GM18907 (cell line): ENCODE results near the gene DRAP1.
"Not testable (repeated sequence)": the region's sequence is repeated elsewhere in the genome, so short reads cannot be mapped to it uniquely, and the experiment has no call there.

Experiments
- ATAC-seq: cut with Tn5 transposase; IDR thresholded peaks from one replicate; pipeline ENCODE4 v1.9.1; 2021; ENCODE audit warnings: mild to moderate bottlenecking, moderate library complexity; ENCODE audit not compliant: unreplicated experiment

DRAP1 gene

DNA sequence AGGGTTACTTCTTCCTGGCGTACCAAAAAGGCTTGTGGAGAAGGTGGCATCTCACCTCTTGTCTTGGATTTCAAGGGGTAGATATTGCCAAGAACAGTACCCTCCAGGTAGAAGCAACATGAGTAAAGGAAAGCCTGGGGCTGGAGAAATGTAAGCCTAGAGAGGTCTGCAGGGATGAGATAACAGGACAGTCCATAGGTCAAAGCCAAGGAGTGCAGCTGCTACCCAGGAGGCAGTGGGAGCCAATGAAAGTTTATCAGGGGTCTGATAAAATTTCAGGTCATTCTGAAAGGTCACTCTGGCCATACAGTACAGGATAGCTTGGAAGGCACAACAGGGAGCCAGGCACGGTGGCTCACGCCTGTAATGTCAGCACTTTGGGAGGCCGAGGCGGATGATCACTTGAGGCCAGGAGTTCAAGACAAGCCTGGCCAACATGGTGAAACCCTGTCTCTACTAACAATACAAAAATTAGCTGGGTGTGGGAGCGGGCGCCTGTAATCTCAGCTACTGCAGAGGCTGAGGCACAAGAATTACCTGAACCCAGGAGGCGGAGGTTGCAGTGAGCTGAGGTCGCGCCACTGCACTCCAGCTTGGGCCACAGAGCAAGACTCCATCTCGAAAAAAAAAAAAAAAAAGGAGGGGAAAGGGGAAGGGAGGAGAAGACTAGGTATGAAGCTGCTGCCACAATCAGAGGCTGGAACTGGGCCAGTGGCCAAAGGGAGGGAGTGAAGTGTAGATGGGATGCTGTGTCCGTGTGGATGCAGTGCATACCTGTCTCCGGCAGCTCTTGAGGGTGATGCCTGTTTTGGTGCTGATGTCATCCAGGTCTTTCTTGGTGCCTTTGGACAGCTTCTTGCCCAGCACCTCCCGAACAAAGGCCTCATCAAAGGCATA is 32.2 kb upstream of the DRAP1 start:
- no peak for ATAC-seq

DNA sequence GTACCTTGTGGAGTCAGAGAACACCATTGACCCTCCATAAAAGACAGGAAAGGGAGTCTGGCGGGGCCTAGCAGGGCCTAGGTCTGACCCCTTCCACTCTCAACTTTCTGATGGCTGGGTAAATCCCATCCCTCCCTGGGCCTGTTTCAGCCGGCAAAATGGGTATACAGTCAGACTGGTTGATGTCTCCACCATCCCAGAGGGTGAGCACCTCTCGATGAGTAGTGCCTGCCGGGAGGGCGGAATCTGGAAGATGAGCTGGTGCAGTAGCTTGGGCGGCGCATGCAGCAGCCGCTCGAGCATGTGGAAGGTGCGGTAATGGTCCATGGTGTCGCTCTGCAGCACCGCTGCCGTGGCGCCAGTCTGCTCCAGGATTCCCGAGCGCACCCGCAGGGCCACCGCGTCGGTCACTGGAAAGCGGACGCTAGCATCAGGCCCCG is 31.5 kb upstream of the DRAP1 start:
- ATAC-seq: no peak

DNA sequence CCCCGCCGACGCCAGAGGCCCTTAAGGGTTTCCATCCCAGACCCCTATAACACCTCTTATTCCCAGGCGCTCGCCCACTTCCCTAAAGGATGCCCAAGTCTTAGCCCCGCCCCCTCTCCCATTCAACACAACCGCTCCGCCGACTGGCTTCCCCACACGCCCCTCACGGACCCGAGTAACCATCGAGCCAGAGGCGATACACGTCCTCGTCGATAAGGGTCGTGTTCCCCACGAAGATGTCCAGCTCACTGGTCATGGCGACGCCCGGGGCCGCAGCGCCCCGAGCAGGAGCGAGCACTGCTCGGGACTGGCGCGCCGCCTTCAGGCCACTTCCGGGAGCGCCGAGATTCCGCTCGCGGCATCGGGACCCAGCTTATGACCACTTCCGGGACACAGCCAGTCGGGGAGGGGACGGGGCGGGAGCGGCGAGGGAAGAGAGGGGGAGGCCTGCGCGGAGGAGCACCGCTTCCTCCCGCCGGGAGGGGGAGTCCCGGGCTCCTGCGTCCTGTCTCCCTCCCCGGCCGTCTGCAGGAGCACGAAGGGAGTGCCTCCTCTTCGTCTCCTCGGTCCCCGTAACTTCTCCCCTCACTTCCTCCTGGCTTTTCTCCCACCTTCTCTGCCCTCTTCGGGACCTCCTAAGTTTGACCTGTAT is 30.9 kb upstream of the DRAP1 start, which contains the start of gene FIBP:
TSS of gene FIBP (minus strand) at position 309 of the 652 bp plus-strand sequence. CDS start at position 256, 53 bp downstream.
- peak; percentile 51 for ATAC-seq

DNA sequence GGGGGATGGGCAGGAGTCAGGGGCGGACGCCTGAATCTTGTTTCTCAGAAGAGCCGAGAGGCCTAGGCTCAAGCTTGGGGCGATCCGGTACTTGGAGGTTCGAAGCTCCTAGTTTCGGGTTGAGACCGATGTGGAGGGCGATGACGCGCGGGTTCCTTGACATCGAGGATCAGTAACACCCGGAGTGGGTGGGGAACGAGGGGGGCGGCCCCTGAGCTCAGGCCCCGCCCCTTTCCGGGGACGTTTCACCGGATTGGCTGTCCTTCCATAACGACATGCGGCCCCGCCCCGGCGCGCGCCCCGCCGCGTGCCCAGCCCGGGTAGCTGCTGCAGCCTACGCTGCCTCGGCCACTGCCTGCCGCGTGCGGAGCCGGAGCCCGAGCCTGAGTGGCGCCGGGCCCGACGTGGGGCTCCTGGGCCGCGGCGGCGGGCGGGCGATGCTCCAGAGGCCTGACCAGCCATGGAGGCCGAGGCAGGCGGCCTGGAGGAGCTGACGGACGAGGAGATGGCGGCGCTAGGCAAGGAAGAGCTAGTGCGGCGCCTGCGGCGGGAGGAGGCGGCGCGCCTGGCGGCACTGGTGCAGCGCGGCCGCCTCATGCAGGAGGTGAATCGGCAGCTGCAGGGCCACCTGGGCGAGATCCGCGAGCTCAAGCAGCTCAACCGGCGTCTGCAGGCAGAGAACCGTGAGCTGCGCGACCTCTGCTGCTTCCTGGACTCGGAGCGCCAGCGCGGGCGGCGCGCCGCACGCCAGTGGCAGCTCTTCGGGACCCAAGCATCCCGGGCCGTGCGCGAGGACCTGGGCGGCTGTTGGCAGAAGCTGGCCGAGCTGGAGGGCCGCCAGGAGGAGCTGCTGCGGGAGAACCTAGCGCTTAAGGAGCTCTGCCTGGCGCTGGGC is 28.7 kb upstream of the DRAP1 start, which contains the start of gene CCDC85B:
TSS of gene CCDC85B (plus strand) at position 350 of the 895 bp plus-strand sequence. CDS start at position 461, 111 bp downstream.
- ATAC-seq: peak; percentile 58

DNA sequence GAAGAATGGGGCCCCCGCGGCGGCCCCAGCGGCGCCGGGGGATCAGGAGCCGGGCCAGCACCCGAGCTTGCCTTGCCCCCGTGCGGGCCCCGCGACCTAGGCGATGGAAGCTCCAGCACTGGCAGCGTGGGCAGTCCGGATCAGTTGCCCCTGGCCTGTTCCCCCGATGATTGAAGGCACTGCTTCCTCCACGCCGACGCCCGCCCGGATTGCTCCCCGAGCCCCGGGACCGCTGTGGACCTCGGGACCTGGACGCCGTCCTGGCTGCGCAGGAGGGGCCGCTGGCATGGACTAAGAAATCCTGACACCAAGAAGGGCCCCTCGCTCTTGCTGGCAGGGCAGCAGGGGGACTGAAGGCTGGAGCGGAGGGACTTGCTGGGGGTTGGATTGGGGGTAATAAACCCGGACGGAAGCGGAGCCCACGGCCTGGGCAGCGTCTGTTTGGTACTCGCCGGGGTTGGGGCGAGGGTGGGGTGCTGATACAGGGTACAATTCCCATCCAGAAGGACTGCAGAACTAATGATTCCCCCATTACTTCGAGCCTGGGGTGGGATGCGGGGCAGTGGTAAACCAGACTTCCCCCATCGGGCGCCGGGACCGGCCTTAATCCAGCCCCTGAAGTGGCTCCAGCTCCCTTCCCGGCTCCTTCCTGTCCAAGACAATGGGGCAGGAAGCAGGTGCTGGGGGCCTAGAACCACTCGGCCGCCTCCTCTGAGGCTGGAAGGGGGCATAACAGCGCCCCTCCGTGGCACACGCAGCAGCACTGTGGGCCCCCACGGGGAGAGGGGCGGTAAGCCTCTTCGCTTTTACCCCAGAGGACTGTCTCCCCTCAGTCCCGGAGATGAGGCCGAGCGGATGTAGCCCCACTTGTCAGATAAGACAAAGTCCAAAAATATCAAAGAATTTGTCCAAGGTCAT is 27.7 kb upstream of the DRAP1 start:
- no peak for ATAC-seq

DNA sequence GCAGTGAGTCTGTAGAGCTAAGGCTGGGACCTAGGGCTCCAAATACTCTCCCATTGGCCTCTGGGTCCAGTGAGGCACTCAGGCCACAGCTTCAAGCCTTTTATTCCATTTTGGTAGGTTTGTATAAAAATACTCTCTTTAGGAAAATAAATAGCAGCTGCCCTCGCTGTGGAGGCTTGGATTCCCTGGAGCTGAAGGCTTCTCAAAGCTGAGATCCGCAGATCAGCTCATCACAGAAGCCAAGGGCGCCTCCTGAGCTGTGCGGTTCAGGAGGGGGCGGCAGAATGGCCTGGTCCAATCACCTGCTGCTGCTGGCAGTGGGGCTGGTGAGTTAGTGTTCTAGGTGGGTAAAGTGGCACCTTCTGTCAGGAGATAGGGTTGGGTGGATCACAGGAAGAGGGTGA is 27.1 kb upstream of the DRAP1 start:
- not testable (repeated sequence) for ATAC-seq

DNA sequence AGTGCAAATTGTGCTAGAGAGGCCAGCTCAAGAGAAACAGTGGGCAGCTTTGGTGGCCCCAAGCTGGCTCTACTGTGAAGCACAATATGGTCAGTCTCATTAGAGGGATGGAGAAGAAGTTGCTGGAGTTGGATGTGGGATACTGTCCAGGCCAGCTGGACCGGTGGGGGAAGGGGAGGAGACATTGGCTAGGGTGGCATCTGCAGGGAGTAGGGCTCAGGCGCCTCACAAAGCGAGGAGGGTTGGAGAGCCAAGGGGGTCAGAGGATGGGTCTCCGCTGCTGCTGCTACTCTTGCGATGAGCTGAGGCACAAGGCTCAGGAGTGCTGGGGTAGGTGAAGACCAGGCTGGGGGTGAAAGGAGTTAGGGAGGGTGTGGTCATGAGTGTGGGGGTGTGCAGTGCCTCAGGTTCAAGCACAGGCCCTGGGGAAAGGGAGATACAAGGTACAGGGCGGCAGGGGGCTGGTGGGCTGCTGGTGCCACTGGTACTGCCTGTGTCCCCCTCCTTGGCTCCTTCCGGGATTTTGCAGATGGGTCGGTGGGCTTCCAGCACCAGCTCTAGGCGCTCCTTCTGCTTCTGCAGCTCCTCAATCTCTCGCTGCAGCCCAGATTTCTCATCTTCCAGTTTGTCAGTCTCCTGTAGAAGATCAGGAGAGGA is 26.4 kb upstream of the DRAP1 start:
- ATAC-seq: no peak

DNA sequence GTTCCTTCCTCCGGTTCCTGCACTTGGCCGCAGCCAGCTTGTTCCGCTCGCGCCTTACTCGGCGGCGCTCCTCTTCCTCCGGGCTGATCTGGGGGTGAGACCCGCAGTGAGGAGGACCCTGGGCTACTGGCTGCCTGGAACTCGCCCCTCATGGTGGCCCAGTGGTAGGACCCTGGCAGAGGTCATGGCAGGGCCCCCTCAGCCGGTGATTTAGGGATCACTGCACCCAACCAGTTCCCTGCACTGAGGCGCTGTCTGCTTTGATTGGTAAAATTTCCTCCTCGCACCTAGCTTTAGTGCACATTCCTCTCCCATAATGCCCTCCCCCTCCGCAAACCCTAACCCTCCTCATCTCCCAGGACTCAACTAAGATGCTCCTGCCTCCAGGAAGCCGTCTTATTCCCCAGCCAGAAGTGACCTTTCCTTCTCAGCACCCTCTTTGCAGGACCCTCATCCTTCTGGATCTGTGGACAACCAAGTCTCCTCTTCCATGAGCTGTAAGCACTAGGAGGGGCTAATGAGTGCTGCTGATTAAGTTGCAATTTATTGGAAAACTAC is 25.1 kb upstream of the DRAP1 start:
- ATAC-seq: no peak

DNA sequence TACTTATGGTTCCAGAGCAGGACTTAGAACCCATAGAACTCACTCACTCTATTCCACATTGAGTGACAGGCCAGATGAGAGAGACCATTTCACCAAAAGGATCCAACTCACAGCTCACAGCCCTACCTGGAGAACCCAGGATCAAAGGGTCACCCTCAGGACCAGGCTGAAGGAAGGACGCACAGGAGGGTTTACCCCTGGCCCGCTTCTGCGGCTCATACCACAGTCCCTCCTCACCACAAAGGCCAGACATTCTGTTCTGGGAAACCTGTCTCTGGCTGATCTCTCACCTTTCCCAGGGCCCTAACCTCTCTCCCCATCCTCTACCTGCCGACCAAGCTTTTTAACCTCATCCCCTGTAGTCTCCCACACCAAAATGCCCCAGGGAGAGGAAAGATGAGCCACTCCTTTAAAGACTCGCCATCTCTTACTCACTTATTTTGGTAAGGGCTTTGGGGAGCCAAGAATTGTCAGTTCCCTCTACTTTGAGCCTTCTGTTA is 23.7 kb upstream of the DRAP1 start:
- no peak for ATAC-seq

DNA sequence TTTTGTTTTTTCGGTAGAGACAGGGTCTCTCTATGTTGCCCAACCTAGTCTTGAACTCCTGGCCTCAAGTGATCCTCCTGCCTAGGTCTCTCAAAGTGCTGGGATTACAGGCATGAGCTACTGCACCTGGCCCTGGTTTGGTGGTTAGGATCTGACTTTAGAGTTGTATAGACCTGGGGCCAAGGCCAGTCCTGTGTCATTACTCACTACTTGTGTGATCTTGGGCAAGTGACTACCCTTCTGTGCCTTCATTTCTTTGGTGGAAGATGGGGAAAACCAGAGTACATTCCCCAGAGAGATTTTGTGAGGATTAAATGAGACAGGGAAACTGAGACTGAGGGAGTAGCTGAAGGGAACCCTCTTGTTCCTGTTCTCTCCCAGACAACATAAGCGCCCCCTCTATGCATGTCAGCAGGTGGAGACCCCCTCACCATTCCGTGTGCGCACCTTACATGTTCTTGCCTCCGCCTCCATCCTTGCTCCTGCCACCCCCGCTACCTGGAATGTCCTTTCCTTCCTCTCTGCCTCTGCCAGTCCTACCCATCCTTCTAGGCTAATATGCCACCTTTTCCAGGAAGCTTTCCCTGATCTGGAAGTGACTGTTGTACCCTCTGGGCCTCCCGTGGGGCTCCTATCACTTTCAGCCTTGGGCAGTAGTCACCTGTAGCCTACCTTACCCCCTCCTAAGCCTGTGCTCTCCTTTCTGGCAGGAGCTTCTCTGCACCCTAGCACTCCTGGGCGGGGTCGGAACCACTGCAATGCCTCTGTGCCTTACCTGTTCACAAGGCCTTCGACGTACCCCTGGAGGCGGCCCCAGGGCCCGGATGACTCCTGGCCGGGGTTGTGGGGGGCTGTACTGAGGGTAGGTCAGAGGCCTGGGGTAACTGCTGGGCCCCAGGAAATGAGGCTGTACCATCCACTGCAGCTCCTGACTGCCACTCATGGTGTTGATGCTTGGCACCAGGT is 22.9 kb upstream of the DRAP1 start:
- no peak for ATAC-seq

DNA sequence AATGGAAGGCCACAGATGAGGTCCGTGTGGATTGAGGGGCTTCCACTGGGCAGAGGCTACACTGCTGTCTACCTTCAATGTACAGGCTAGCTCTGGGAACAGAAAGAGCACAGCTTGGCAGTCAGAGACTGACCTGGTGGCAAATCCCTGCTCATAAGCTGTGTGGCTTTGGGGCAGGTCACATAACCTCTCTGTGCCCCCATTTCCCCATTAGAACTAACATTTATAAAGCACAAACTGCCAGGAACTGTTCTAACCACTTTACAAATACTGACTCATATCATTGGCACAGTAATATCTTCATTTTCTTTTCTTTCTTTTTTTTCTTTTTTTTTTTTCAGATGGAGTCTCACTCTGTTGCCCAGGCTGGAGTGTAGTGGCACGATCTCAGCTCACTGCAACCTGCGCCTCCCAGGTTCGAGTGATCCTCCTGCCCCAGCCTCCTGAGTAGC is 22.2 kb upstream of the DRAP1 start:
- ATAC-seq: no peak

DNA sequence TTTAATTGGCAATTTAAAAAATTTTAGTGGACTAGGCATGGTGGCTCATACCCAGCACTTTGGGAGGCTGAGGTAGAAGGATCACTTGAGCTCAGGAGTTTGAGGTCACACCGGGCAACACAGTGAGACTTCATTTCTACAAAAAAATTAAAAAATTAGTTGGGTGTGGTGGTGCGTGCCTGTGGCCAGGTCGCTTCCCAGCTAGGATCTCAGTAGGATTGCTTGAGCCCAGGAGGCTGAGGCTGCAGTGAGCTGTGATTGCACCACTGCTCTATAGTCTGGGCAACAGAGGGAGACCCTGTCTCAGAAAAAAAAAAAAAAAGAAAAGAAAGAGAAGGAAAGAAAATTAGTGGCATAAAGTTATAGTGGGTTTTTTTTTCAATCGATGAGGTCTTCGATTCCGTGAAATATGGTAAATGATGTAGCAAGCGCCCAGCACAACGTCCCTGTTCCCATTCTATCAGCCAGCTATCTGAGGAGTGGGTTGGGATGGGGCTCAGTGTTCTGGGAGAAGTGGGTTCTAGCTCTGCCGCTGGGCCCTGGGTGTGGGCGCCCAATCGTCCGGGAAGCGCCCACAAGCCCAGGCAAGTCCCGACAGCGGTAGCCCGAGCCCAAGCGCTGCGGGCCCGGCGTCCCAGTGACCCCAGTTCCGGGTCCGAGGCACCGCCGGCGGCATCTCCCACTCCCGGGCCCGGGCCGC is 20.4 kb upstream of the DRAP1 start:
- ATAC-seq: no peak

DNA sequence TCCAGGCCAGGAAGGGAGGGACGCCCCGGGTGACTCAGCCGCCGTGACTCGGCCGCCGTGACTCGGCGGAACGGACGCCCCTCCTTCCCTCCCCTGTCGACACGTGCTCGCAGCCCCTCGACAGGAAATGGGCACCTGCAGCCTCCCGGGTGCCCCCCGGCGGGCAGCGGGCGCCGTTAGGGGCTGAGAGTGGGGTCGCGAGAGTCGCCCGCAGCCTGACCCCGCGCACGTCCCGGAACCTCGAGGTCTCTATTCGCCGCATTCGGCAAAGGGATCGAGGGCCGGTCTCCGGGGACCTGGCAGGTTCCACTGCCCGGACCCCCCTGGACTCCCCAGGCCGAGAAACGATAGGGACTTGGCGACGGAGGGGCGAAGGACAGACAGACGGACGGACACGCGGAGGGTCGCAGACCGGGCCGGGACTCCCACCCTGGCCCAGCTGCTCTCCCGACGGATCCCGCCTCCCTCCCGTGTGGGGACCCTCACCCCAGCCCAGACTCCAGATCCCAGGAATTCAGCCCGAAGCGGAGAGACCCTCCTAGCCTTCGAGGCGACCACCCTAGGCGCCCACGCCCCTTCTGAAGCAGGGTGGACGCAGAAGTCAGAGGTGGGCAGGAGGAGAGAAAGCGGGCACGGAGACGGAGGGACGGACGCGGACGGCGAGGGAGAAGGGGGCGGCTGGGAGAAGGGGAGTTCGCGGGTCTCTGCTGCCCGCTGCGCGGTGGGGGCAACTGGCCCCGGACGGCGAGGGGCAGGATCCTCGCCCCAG is 19.7 kb upstream of the DRAP1 start:
- ATAC-seq: no peak

DNA sequence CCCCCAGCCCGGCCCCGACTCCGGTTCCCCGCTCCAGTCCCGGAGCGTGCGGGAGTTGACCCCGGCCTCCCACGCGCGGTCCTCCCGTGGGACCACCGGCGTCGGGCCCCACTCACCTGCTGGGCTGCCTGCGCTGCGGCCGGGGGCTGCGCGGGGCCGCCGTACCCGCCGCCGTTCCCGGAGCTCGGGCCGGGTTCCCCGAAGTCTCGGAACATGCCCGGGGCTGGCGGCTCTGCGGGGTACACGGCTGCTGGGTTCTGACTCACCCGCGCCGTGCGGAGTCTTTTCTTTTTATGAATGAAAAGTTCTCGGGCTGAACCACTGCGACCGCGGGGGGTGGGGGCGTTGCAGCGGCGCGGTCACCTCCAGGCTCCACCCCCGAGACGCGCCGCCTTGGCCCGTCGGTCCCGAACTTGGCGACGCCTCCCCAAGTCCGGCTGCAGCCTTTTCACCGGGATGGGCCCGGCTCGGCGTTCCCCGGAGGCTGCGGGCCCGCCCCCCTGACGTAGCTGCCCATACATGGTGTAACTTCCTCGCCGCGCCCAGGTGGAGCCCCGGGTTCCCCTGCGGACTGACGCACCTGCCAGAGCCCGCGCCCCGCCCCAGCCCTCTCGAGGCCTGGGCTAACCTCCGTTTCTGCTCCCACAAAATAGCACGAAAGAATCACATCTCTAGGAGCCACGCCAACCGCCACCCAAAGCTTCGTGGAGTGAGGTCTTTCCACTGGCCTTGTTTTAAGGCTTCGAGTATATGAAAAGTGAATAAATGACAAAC is 18.9 kb upstream of the DRAP1 start, which contains the start of gene FOSL1:
TSS of gene FOSL1 (minus strand) at position 264 of the 774 bp plus-strand sequence. CDS start at position 215, 49 bp downstream.
- peak; percentile 74 for ATAC-seq

DNA sequence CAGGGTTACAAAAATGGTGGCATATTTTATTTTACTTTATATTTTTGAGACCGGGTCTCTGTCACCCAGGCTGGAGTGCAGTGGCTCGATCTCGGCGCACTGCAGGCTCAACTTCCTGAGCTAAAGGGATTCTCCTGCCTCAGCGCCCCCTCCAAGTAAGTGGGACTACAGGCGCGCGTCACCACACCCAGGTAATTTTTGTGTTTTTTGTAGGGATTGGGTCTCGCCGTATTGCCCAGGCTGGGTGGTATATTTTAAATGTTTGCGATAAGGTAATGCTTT is 18.4 kb upstream of the DRAP1 start:
- ATAC-seq: no peak

DNA sequence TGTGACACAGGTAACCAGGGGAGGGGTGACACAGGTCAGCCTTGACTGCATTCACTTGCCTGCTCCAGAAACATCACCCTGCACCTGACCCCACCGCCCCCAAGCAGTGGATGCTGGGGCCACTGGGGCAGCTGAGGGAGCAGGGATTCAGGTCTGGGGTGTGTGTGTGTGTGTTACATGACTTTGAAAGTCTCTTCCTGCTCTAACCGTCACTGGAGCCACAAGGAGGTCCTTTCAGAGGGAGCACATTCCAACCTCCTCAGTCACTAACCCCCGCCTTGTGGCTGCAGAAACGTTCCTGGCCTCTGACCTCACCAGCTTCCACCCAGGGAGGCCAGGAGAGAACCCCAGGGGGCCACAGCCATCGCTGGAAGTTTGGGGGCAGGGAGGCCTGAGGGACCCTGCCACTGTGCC is 16.2 kb upstream of the DRAP1 start:
- no peak for ATAC-seq
